WTC11 (cell line): Measurements from ENCODE around the gene MTA3.

ENCODE experiments used
- CREB1 ChIP-seq: sonication (generic); formaldehyde crosslinking; IDR thresholded peaks from 2 replicates; pipeline ENCODE4 v1.8.0; 2023; ENCODE audit warnings: mild to moderate bottlenecking, missing genetic modification reagents
- CTCF ChIP-seq: fragments of 200-600 bp; IDR thresholded peaks from 2 replicates; pipeline ENCODE4 v1.8.0; 2022; ENCODE audit warnings: antibody characterized with exemption
- GABPB1 ChIP-seq: sonication (generic); formaldehyde crosslinking; IDR thresholded peaks from 2 replicates; pipeline ENCODE4 v1.8.1; 2023; ENCODE audit warnings: mild to moderate bottlenecking, missing genetic modification reagents
- IRF2 ChIP-seq: sonication (generic); formaldehyde crosslinking; IDR thresholded peaks from 2 replicates; pipeline ENCODE4 v1.8.0; 2022; ENCODE audit warnings: low read depth, missing genetic modification reagents, borderline replicate concordance
- NR1H2 ChIP-seq: sonication (generic); formaldehyde crosslinking; IDR thresholded peaks from 2 replicates; pipeline ENCODE4 v1.9.0; 2021; ENCODE audit warnings: mild to moderate bottlenecking, moderate library complexity, missing genetic modification reagents
- PREB ChIP-seq: sonication (generic); formaldehyde crosslinking; IDR thresholded peaks from 2 replicates; pipeline ENCODE4 v1.8.1; 2022; ENCODE audit warnings: mild to moderate bottlenecking, missing genetic modification reagents, moderate library complexity, borderline replicate concordance
- SP1 ChIP-seq: sonication (generic); formaldehyde crosslinking; conservative IDR thresholded peaks from 2 replicates; pipeline ENCODE4 v1.8.1; 2022; ENCODE audit warnings: missing genetic modification reagents
- TCF7 ChIP-seq: sonication (generic); formaldehyde crosslinking; IDR thresholded peaks from 2 replicates; pipeline ENCODE4 v1.8.0; 2022; ENCODE audit warnings: mild to moderate bottlenecking, low read depth, missing genetic modification reagents, moderate library complexity
- TP53 ChIP-seq: sonication (generic); formaldehyde crosslinking; IDR thresholded peaks from 2 replicates; pipeline ENCODE4 v1.8.1; 2023; ENCODE audit warnings: mild to moderate bottlenecking, missing genetic modification reagents
- ZBTB21 ChIP-seq: sonication (generic); formaldehyde crosslinking; IDR thresholded peaks from 2 replicates; pipeline ENCODE4 v1.8.1; 2023; ENCODE audit warnings: mild to moderate bottlenecking, missing genetic modification reagents, borderline replicate concordance
- ZNF121 ChIP-seq: sonication (generic); formaldehyde crosslinking; IDR thresholded peaks from 2 replicates; pipeline ENCODE4 v1.8.0; 2023; ENCODE audit warnings: missing genetic modification reagents
- TF ChIP-seq, protein P1 (sequence below): sonication (generic); formaldehyde crosslinking; IDR thresholded peaks from 2 replicates; pipeline ENCODE4 v1.8.1; 2022; ENCODE audit warnings: missing genetic modification reagents, borderline replicate concordance
- TF ChIP-seq, protein P2 (sequence below): sonication (generic); formaldehyde crosslinking; IDR thresholded peaks from 2 replicates; pipeline ENCODE4 v1.8.1; 2022; ENCODE audit warnings: low read depth, mild to moderate bottlenecking, moderate library complexity, missing genetic modification reagents, borderline replicate concordance

DNA sequence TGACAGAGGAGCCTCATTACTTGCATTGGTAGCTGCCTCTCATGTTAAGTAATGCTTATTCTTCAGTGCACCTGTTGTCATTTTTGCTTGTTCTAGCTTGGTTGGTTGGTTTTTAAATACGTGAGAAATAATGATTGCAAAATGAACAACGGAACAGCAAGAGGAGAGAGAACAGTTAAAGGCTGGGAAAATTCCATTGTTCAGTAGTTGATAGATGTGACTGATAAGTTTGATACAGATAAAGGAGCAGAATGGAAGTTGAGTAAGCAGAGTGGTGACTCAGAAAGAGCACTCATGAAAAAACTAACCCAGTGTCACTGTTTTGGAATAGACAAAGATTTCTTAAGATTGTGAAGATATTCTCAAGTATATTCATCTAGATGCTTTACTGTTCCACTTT lies 50.5 kb downstream of the MTA3 start:
- TF ChIP-seq TP53 (CRISPR knock-in tag) (no peak), CTCF (no peak), SP1 (CRISPR knock-in tag) (no peak), NR1H2 (CRISPR knock-in tag) (no peak), CREB1 (no peak), ZNF121 (CRISPR knock-in tag) (no peak), GABPB1 (CRISPR knock-in tag) (no peak), TCF7 (CRISPR knock-in tag) (no peak), ZBTB21 (CRISPR knock-in tag) (no peak), IRF2 (CRISPR knock-in tag) (no peak), PREB (CRISPR knock-in tag) (no peak)
- TF ChIP-seq, protein P1, sequence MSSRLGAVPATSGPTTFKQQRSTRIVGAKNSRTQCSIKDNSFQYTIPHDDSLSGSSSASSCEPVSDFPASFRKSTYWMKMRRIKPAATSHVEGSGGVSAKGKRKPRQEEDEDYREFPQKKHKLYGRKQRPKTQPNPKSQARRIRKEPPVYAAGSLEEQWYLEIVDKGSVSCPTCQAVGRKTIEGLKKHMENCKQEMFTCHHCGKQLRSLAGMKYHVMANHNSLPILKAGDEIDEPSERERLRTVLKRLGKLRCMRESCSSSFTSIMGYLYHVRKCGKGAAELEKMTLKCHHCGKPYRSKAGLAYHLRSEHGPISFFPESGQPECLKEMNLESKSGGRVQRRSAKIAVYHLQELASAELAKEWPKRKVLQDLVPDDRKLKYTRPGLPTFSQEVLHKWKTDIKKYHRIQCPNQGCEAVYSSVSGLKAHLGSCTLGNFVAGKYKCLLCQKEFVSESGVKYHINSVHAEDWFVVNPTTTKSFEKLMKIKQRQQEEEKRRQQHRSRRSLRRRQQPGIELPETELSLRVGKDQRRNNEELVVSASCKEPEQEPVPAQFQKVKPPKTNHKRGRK (CRISPR knock-in tag): no peak
- TF ChIP-seq, protein P2, sequence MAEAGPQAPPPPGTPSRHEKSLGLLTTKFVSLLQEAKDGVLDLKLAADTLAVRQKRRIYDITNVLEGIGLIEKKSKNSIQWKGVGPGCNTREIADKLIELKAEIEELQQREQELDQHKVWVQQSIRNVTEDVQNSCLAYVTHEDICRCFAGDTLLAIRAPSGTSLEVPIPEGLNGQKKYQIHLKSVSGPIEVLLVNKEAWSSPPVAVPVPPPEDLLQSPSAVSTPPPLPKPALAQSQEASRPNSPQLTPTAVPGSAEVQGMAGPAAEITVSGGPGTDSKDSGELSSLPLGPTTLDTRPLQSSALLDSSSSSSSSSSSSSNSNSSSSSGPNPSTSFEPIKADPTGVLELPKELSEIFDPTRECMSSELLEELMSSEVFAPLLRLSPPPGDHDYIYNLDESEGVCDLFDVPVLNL (CRISPR knock-in tag): no peak
